ENCODE data around the gene TMEM258. TPM values are rescaled to one million over a fixed set of nuclear protein-coding genes. Genes with fewer than 3 reads are reported as not detected.

The TMEM258 gene
- total and polyA plus RNA-seq, 2 experiments from 2014 or later, result 72.8 to 258 TPM

DNA sequence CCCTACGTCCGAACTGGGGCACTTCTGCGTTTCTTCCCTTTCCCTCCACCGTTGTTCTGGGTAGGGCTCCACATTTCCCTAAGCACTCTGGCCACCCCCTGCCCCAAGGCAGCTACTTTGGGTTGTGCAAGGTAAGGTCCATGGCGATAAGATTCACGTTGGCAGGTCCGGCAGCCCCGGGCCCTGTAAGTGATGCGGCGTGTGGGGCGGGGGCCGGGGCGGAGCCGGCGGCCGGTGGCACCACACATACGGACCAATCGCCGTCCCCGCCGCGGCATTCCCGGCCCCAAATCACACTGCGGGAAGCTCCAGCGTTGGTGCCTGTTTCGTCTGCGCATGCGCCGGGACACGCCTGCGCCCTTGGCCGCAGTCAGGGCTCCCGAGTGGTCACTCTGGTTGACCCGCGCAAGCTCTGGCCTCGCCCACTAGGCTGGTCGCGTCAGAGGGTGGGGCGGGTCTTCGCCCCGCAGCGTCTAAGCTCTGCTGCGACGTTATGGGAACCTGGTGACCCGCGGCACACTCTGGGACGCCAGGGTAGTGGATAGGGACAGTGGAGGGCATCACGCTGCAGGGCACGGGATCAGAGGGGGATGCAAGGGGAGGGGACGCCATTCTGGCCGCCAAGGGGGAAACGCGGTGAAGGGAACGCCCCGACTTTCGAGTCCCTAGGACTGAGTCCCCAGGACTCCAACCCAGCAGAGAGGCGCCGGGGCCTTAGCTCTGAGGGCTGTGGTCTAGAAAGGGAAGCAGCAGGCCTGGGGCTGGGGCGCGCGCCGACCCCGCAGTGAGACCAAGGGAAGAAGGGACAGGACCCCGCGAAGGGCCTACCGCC lies 22.8 kb upstream of the TMEM258 start:
- in situ Hi-C loops (cut with MboI), result no loop called here
- no peaks in the 10 kb centered on the region for H3K36me3 ChIP-seq (ENCODE audit: low read depth)
- peak overlapping the region; percentile 84 for H3K9ac ChIP-seq
- H3K79me2 ChIP-seq (ENCODE audit: insufficient read depth), result no peaks in the 10 kb centered on the region
- DNase-seq, result peak; percentile 90
- H3K9me2 ChIP-seq (ENCODE audit: insufficient read depth), result no peaks in the 10 kb centered on the region
- peak overlapping the region; percentile 84 for H2AFZ ChIP-seq
- peaks cover 14% of the 10 kb centered on the region for H3F3A ChIP-seq (ENCODE audit: insufficient read depth)
- H3K4me2 ChIP-seq (ENCODE audit: unreplicated experiment), result peak overlapping the region; percentile 94
- H3K27ac ChIP-seq, result peak overlapping the region; percentile 67
- no peaks in the 10 kb centered on the region for H4K20me1 ChIP-seq (ENCODE audit: insufficient read depth)
- H3K27me3 ChIP-seq (replicated peaks; ENCODE audit: insufficient read depth), result no peaks in the 10 kb centered on the region
- peaks cover 4% of the 10 kb centered on the region for H3K4me1 ChIP-seq (ENCODE audit: insufficient read depth)
- no peak for TF ChIP-seq EZH2 (IDR thresholded peaks at IDR 0.05; ENCODE audit: insufficient read depth, poor library complexity, severe bottlenecking)
- no peak for TF ChIP-seq EZH2phosphoT487 (IDR thresholded peaks at IDR 0.05; ENCODE audit: insufficient read depth, low read depth)
- WGBS, 2 experiments (ENCODE audit: low coverage in 1 of 2, low lambda C conversion rate in 2 of 2, missing lambda C conversion rate in 2 of 2), result 2 to 3% methylated on average over 43 to 54 of the region's 66 CpGs
- H3K4me3 ChIP-seq, result peak overlapping the region; percentile 81
- no peaks in the 10 kb centered on the region for H3K9me3 ChIP-seq (ENCODE audit: low read depth)

DNA sequence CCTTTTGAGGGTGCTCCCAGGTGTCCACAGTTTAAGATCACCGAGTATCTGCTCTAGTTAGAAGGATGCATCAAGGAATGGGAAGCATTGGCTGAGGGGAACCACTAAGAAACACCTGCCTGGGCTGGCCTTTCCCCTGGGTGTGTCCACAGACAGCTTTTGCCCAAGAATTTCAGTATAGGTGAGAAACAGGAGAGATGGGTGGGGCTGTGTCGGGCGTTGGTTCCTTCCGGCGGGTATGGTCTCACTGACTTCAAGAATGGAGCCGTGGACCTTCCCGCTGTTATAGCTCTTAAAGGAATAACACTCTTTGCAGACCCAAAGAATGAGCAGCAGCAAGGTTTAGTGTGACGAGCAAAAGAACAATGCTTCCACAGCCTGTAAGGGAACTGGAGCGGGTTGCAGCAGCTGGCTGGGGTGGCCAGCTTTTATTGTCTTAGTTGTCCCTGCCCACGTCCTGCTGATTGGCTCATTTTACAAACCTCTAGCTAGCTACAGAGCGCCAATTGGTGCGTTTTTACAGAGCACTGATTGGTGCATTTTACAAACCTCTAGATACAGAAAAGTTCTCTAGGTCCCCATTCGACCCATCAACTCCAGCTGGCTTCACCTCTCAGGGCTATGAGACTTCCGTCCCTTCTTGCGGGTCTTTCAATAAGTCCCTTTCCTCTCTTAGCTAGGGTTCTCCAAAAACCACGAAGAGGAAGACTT lies 22.0 kb upstream of the TMEM258 start:
- Histone ChIP-seq H3K4me2 (ENCODE audit: unreplicated experiment) (peak overlapping the region; percentile 94), H3K36me3 (ENCODE audit: low read depth) (no peaks in the 10 kb centered on the region), H2AFZ (peak overlapping the region; percentile 84), H3K9ac (peak overlapping the region; percentile 84), H3K27me3 (replicated peaks; ENCODE audit: insufficient read depth) (no peaks in the 10 kb centered on the region), H3K9me2 (ENCODE audit: insufficient read depth) (no peaks in the 10 kb centered on the region), H3K4me3 (peak overlapping the region; percentile 81), H3K79me2 (ENCODE audit: insufficient read depth) (no peaks in the 10 kb centered on the region), H3K27ac (peak overlapping the region; percentile 29), H3F3A (ENCODE audit: insufficient read depth) (peaks cover 14% of the 10 kb centered on the region), H3K9me3 (ENCODE audit: low read depth) (no peaks in the 10 kb centered on the region), H4K20me1 (ENCODE audit: insufficient read depth) (no peaks in the 10 kb centered on the region), H3K4me1 (ENCODE audit: insufficient read depth) (no peaks in the 10 kb centered on the region)
- TF ChIP-seq EZH2 (IDR thresholded peaks at IDR 0.05; ENCODE audit: insufficient read depth, poor library complexity, severe bottlenecking) (no peak), EZH2phosphoT487 (IDR thresholded peaks at IDR 0.05; ENCODE audit: insufficient read depth, low read depth) (no peak)
- WGBS, 2 experiments (ENCODE audit: low coverage in 1 of 2, low lambda C conversion rate in 2 of 2, missing lambda C conversion rate in 2 of 2), result 81 to 83% methylated on average over 16 of the region's 16 CpGs
- peak; percentile 37 for DNase-seq
- in situ Hi-C loops (cut with MboI), result no loop called here

DNA sequence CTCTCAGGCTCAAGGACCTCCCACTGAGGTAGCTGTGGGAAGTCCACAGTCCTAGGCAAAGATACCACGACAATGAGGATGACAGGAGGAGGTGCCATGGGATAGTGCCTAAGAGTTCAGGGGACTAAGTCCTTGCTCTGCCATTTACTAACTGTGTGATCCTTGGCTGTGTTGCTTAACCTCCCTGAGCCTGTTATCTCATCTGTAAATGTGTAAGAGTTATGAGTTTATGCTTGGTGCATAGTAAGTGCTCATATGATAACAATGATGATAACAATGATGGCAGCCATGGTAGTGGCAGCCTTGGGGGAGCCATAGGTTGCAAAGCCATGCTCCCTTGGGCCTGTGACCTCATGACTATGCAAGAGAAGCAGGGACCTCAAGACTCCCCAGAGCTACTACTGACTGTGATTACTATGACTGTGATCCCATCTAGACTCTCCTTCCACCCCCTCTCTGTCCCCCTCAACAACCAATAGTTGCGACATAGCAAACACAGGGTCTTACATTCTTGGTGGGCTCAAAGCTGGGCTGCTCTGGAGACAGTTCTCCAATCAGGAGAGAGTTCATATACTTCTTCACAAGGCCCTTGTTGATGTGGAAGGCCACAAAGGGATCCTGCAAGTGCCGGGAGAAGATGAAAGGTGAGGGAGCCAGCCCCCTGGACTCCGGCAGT lies 20.5 kb upstream of the TMEM258 start:
- H2AFZ ChIP-seq, result no peak overlapping the region
- no peaks in the 10 kb centered on the region for H3K4me1 ChIP-seq (ENCODE audit: insufficient read depth)
- H3F3A ChIP-seq (ENCODE audit: insufficient read depth), result peaks cover 7% of the 10 kb centered on the region
- no peak for DNase-seq
- TF ChIP-seq EZH2phosphoT487 (IDR thresholded peaks at IDR 0.05; ENCODE audit: insufficient read depth, low read depth), result no peak
- no peak for TF ChIP-seq EZH2 (IDR thresholded peaks at IDR 0.05; ENCODE audit: insufficient read depth, poor library complexity, severe bottlenecking)
- H3K9me2 ChIP-seq (ENCODE audit: insufficient read depth), result no peaks in the 10 kb centered on the region
- in situ Hi-C loops (cut with MboI), result no loop called here
- H4K20me1 ChIP-seq (ENCODE audit: insufficient read depth), result no peaks in the 10 kb centered on the region
- H3K79me2 ChIP-seq (ENCODE audit: insufficient read depth), result no peaks in the 10 kb centered on the region
- no peaks in the 10 kb centered on the region for H3K9me3 ChIP-seq (ENCODE audit: low read depth)
- no peak overlapping the region for H3K4me2 ChIP-seq (ENCODE audit: unreplicated experiment)
- WGBS, 2 experiments (ENCODE audit: low coverage in 1 of 2, low lambda C conversion rate in 2 of 2, missing lambda C conversion rate in 2 of 2), result 94 to 100% methylated on average over 4 of the region's 4 CpGs
- H3K9ac ChIP-seq, result no peak overlapping the region
- no peak overlapping the region for H3K4me3 ChIP-seq
- H3K36me3 ChIP-seq (ENCODE audit: low read depth), result no peaks in the 10 kb centered on the region
- H3K27me3 ChIP-seq (replicated peaks; ENCODE audit: insufficient read depth), result no peaks in the 10 kb centered on the region
- H3K27ac ChIP-seq, result no peak overlapping the region

DNA sequence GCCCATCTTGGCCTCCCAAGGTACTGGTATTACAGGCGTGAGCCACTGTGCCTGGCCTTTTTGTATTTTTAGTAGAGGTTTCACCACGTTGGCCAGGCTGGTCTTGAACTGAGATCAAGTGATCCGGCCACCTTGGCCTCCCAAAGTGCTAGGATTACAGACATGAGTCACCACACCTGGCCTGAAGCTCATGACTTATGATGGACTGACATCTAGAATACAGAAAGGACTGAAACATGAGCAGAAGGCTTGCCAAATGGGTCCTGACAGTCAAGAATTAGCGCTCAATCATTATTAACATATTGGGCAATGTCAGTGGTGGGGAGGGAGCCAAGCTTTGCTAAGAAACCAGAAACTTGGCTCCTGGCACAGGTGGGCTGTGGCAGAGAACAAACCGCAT lies 19.4 kb upstream of the TMEM258 start:
- Histone ChIP-seq H3K9ac (no peak overlapping the region), H3K27me3 (replicated peaks; ENCODE audit: insufficient read depth) (no peaks in the 10 kb centered on the region), H3F3A (ENCODE audit: insufficient read depth) (no peaks in the 10 kb centered on the region), H3K4me2 (ENCODE audit: unreplicated experiment) (no peak overlapping the region), H3K9me3 (ENCODE audit: low read depth) (no peaks in the 10 kb centered on the region), H2AFZ (no peak overlapping the region), H3K36me3 (ENCODE audit: low read depth) (no peaks in the 10 kb centered on the region), H3K79me2 (ENCODE audit: insufficient read depth) (no peaks in the 10 kb centered on the region), H4K20me1 (ENCODE audit: insufficient read depth) (no peaks in the 10 kb centered on the region), H3K27ac (no peak overlapping the region), H3K4me1 (ENCODE audit: insufficient read depth) (no peaks in the 10 kb centered on the region), H3K4me3 (no peak overlapping the region), H3K9me2 (ENCODE audit: insufficient read depth) (no peaks in the 10 kb centered on the region)
- WGBS, 2 experiments (ENCODE audit: low coverage in 1 of 2, low lambda C conversion rate in 2 of 2, missing lambda C conversion rate in 2 of 2), result 85 to 88% methylated on average over 5 of the region's 5 CpGs
- in situ Hi-C loops (cut with MboI), result no loop called here
- no peak for DNase-seq
- TF ChIP-seq EZH2phosphoT487 (IDR thresholded peaks at IDR 0.05; ENCODE audit: insufficient read depth, low read depth), result no peak
- TF ChIP-seq EZH2 (IDR thresholded peaks at IDR 0.05; ENCODE audit: insufficient read depth, poor library complexity, severe bottlenecking), result no peak
